Inferior parietal cortex (tissue), 1 donor: ENCODE data around the gene EPB41.
"Not testable (repeated sequence)": the region's sequence is repeated elsewhere in the genome, so short reads cannot be mapped to it uniquely, and the experiment has no call there.

Experiments
- DNase-seq: peaks from one replicate; pipeline ENCODE4 v3.0.0-alpha.2; 2016; ENCODE audit errors: extremely low spot score

EPB41 gene

GRCh38 chr1:28927266-28927647 is 12.9 kb downstream of the EPB41 start:
- DNase-seq = no peak

- peak; percentile 7 for DNase-seq
Measured at GRCh38 chr1:28927648-28928313, 13.4 kb downstream of the EPB41 start.

GRCh38 chr1:28928314-28928941 is 14.1 kb downstream of the EPB41 start:
- no peak for DNase-seq

- DNase-seq = no peak
Measured at GRCh38 chr1:28933277-28933676, 18.9 kb downstream of the EPB41 start.

- DNase-seq = no peak
Measured at GRCh38 chr1:28933918-28934317, 19.5 kb downstream of the EPB41 start.

GRCh38 chr1:28934676-28935075 is 20.3 kb downstream of the EPB41 start:
- DNase-seq = no peak

- no peak for DNase-seq
Measured at GRCh38 chr1:28935293-28935692, 20.9 kb downstream of the EPB41 start.

- no peak for DNase-seq
Measured at GRCh38 chr1:28936094-28936493, 21.7 kb downstream of the EPB41 start.

GRCh38 chr1:28936528-28936927 is 22.2 kb downstream of the EPB41 start:
- DNase-seq = no peak

GRCh38 chr1:28943581-28943980 is 29.2 kb downstream of the EPB41 start:
- not testable (repeated sequence) for DNase-seq

GRCh38 chr1:28950006-28950405 is 35.6 kb downstream of the EPB41 start:
- no peak for DNase-seq

GRCh38 chr1:28950449-28950848 is 36.1 kb downstream of the EPB41 start:
- DNase-seq = no peak

- no peak for DNase-seq
Measured at GRCh38 chr1:28954126-28954726, 39.9 kb downstream of the EPB41 start.

GRCh38 chr1:28956038-28956464 is 41.7 kb downstream of the EPB41 start:
- no peak for DNase-seq

- DNase-seq = not testable (repeated sequence)
Measured at GRCh38 chr1:28962114-28962831, 47.9 kb downstream of the EPB41 start.

- no peak for DNase-seq
Measured at GRCh38 chr1:28965271-28965870, 51.0 kb downstream of the EPB41 start.

- no peak for DNase-seq
Measured at GRCh38 chr1:28966617-28967016, 52.2 kb downstream of the EPB41 start.

GRCh38 chr1:28971980-28972771 is 57.8 kb downstream of the EPB41 start:
- DNase-seq = peak; percentile 9

GRCh38 chr1:28973596-28974421 is 59.4 kb downstream of the EPB41 start:
- no peak for DNase-seq

GRCh38 chr1:28974432-28974831 is 60.1 kb downstream of the EPB41 start:
- DNase-seq = no peak
